ENCODE results near the gene DAAM1. TPM values are rescaled to one million over a fixed set of nuclear protein-coding genes. Genes with fewer than 3 reads are reported as not detected.

DAAM1 gene
- polyA plus RNA-seq, 1 donor from 2014 or later: 161 TPM

- no peaks in the 10 kb centered on the region for H3F3A ChIP-seq (ENCODE audit: insufficient read depth, low read length, poor library complexity, severe bottlenecking)
- no peak overlapping the region for H3K27ac ChIP-seq (ENCODE audit: low read length)
- H3K79me2 ChIP-seq (replicated peaks; ENCODE audit: insufficient read depth, low read length): peaks cover 98% of the 10 kb centered on the region
- no peaks in the 10 kb centered on the region for H3K27me3 ChIP-seq (ENCODE audit: insufficient read depth, low read depth, low read length)
- H3K9me2 ChIP-seq (ENCODE audit: insufficient read depth, low read length): no peaks in the 10 kb centered on the region
- no peak overlapping the region for H3K4me2 ChIP-seq (ENCODE audit: low read length)
- H3K9me3 ChIP-seq (ENCODE audit: low read length): peaks cover 3% of the 10 kb centered on the region
- no peaks in the 10 kb centered on the region for H3K36me3 ChIP-seq (ENCODE audit: insufficient read depth, low read length)
- no peak overlapping the region for H3K4me3 ChIP-seq (ENCODE audit: low read length)
- no peak overlapping the region for H2AFZ ChIP-seq (ENCODE audit: low read depth, low read length)
- H4K20me1 ChIP-seq (ENCODE audit: insufficient read depth): peaks cover 40% of the 10 kb centered on the region
- TF ChIP-seq MXI1 (conservative IDR thresholded peaks at IDR 0.05; ENCODE audit: poor library complexity, severe bottlenecking): no peak
- no peak overlapping the region for H3K9ac ChIP-seq (ENCODE audit: low read length)
Measured at GRCh38 chr14:59214702-59215302, 26.3 kb downstream of the DAAM1 start.

- Histone ChIP-seq H3K9ac (ENCODE audit: low read length) (no peak overlapping the region), H3K4me3 (ENCODE audit: low read length) (no peak overlapping the region), H4K20me1 (ENCODE audit: insufficient read depth) (peaks cover 44% of the 10 kb centered on the region), H3K9me3 (ENCODE audit: low read length) (peaks cover 3% of the 10 kb centered on the region), H3K36me3 (ENCODE audit: insufficient read depth, low read length) (no peaks in the 10 kb centered on the region), H3K9me2 (ENCODE audit: insufficient read depth, low read length) (no peaks in the 10 kb centered on the region), H3K4me2 (ENCODE audit: low read length) (no peak overlapping the region), H2AFZ (ENCODE audit: low read depth, low read length) (no peak overlapping the region), H3F3A (ENCODE audit: insufficient read depth, low read length, poor library complexity, severe bottlenecking) (no peaks in the 10 kb centered on the region), H3K27ac (ENCODE audit: low read length) (no peak overlapping the region), H3K27me3 (ENCODE audit: insufficient read depth, low read depth, low read length) (no peaks in the 10 kb centered on the region), H3K79me2 (replicated peaks; ENCODE audit: insufficient read depth, low read length) (peaks cover 98% of the 10 kb centered on the region)
- TF ChIP-seq SMC3 (conservative IDR thresholded peaks at IDR 0.05; ENCODE audit: poor library complexity): no peak
- TF ChIP-seq POLR2AphosphoS5 (IDR thresholded peaks at IDR 0.05): no peak
- no peak for TF ChIP-seq EZH2 (IDR thresholded peaks at IDR 0.05; ENCODE audit: borderline replicate concordance, insufficient read depth, low read length, poor library complexity, severe bottlenecking)
- TF ChIP-seq CTCF (IDR thresholded peaks at IDR 0.05; ENCODE audit: poor library complexity, severe bottlenecking): no peak
- TF ChIP-seq MXI1 (conservative IDR thresholded peaks at IDR 0.05; ENCODE audit: poor library complexity, severe bottlenecking): no peak
- no peak for TF ChIP-seq REST (IDR thresholded peaks at IDR 0.05; ENCODE audit: borderline replicate concordance)
- TF ChIP-seq TAF1 (IDR thresholded peaks at IDR 0.05; ENCODE audit: low read depth): no peak
- TF ChIP-seq RAD21 (conservative IDR thresholded peaks at IDR 0.05): no peak
- TF ChIP-seq EP300 (conservative IDR thresholded peaks at IDR 0.05; ENCODE audit: poor library complexity, severe bottlenecking): no peak
Measured at GRCh38 chr14:59215322-59215721, 26.9 kb downstream of the DAAM1 start.

All from neural cell (in vitro differentiated cells).